GM19328 (cell line): Measurements from ENCODE around the gene NHLRC1.
"Not testable (repeated sequence)": the region's sequence is repeated elsewhere in the genome, so short reads cannot be mapped to it uniquely, and the experiment has no call there.

Experiments
- ATAC-seq: cut with Tn5 transposase; IDR thresholded peaks from one replicate; pipeline ENCODE4 v1.9.1; 2021; ENCODE audit warnings: mild to moderate bottlenecking, moderate library complexity; ENCODE audit not compliant: unreplicated experiment

NHLRC1 gene

DNA sequence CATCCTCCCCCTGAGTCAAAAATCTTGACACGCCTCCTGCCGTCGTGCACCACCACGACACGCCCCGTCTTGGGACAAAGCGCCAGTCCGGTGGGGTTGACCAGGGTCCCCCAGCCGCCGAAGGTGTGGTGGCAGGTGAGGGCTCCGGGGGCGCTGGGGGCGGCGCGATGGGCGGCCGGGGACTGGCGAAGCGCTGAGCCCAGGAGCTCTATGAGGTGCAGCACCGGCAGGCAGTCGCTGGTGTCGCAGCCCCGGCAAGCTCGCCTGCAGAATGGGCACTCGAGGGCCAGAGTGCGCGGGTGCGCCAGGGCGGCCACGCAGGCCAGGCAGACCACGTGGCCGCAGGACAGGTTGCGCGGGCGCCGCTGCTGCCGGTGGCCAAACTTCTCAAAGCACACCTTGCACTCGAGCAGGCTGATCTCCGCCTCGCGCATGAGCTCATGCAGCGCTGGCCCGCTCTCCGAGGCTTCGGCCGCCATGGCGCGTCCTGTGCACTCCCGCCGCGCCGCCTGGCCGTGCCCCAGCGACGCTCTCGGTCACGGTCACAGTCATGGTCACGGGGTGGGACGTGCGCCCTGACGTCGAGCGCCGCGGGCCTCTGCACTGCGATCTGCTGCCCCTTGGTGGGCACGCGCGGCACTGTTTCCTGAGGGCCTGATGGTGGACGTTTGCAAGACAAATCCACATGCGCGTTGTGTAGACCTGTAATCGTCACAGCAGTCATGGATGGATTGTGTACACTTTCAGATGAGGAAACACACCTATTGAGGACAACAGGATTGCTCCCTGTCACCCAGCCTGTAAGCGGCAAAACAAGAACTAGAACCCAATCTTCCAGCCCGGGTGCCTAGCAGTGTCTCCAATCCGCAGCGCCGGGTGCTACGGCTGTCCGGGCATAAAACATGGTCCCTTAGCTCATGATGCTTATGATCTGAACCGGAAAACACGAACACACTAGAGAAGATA lies at the start of gene NHLRC1:
Gene NHLRC1 (minus strand): TSS at position 550 of the 966 bp plus-strand sequence. CDS start 71 bp downstream, at position 479.
- ATAC-seq = peak; percentile 98

DNA sequence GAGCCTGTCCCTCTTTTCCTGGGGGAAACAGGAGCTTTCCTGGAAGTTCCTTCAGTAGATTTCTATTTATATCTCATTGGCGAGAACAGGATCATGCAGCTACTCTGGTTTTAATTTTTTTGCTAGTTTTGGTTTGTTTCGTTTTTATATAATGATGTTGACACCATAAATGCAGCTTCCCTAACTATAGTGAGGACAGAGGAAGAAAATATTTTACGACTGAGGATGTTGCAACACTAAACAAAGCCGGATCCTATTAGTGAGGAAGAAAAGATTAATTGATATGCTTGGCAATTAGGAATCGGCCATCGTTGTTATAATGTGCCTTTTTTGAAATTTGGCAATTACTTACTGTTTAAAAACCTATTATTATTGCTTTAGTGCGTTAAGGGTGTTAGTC lies 49.4 kb upstream of the NHLRC1 start:
- no peak for ATAC-seq

DNA sequence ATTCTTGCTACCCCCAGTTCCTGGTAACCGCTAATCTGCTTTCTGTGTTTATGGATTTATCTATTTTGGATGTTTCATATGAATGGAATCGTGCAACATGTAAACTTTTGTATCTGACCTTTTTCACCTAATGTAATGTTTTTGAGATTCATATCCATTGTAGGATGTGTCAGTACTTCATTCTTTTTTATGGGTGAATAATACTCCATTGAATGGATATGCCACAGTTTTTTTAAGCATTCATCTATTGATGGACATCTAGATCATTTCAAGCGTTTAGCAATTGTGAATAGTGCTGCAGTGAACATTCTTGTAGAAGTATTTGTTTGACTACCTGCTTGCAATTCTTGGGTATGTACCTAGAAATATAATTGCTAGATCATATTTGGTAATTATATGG lies 45.8 kb upstream of the NHLRC1 start:
- no peak for ATAC-seq

DNA sequence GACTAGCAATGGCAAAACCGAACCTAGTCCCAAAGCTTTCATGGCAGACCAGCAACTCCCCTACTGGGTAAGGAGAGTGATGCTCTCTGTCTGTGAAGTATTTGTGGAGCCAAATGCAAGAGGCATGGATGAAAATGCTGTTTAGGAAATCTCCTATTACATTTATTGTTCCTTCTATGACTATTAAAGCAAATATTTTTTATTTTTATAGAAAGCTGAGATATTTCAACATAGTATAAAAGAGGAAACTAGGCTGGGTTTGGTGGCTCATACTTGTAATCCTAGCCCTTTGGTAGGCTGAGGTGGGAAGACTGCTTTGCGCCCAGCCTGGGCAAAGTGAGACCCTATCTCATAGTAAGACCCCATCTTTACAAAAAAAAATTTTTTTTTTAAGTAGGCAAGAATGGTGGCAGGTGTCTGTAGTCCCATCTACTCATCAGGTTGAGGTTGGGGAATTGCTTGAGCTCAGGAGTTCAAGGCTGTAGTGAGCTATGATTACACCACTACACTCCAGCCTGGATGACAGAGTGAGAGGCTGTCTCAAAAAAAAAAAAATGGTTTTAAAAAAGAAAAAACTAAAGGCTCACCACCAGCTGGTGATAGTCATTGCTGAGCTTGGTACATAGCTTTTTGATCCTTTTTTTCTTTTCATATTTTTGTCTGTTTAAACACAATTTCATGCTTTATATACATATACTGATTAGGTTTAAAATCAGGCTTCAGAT lies 44.0 kb upstream of the NHLRC1 start:
- ATAC-seq = no peak

DNA sequence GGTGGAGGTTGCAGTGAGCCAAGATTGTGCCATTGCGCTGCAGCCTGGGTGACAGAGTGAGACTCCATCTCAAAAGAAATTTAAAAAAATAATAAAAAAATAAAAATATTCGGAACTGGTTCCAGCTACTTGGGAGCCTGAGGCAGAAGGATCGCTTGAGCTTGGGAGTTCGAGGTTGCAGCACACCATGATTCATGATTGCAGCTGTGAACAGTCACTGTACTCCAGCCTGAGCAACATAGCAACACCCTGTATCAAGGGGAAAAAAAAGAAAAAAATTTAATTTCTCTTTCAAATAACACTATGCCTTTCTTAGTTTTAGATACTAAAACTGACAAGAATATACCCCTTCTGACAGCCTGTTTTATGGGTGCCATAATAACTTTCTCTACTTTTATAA lies 43.3 kb upstream of the NHLRC1 start:
- no peak for ATAC-seq

DNA sequence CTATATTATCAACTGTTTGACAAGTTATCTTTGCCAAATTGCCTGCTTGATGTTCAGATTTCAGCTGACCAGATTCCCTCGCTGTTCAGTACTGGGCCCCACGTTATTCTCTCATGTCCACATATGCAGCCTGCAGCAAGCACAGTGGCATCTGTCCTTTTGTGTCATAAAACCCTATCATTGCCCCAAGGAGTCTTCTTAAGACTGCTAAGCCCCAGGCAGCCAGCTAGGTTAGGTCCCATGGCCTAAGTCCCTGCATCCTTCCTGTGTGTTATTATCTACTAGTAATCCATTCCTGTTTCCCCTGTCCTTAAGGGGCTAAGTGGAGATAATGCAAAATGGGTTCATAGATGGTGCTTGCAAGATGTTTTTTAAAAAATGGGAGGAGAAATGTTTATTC lies 39.9 kb upstream of the NHLRC1 start:
- no peak for ATAC-seq

GRCh38 chr6:18161431-18161830 lies 39.0 kb upstream of the NHLRC1 start:
- ATAC-seq = no peak

GRCh38 chr6:18160911-18161310 lies 38.4 kb upstream of the NHLRC1 start:
- no peak for ATAC-seq

GRCh38 chr6:18155864-18156421 lies 33.5 kb upstream of the NHLRC1 start:
- ATAC-seq = peak; percentile 26

- peak; percentile 87 for ATAC-seq
Measured at GRCh38 chr6:18155150-18155863, 32.8 kb upstream of the NHLRC1 start, which contains the start of gene KDM1B. Gene KDM1B, plus strand, starts transcription at chr6:18155422. Its CDS starts 4,474 bp downstream, at chr6:18159896.

- peak; percentile 50 for ATAC-seq
Measured at GRCh38 chr6:18154507-18155149, 32.2 kb upstream of the NHLRC1 start, which contains the start of gene TPMT. Gene TPMT, minus strand, starts transcription at chr6:18155077. Its CDS starts 5,950 bp downstream, at chr6:18149127.

- ATAC-seq = no peak
Measured at GRCh38 chr6:18153311-18153703, 30.8 kb upstream of the NHLRC1 start.

DNA sequence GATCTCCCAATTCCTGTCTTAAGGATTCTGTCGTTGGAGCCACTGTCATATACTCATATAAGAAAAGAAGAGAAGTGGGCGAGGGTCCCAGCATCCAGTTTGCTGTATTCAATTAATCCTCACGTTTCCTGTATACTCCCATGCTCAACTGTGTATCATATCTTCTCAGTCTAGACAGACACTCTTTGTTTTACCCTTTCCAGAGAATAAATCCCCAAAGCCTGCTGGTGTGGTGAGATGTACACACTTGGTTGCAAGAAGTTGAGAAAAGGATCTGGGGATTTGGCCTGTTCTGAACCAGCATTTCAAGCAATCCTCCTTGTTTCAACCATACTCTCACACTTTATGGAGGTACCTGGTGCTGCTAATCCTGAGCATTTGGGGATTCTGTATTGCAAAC lies 29.3 kb upstream of the NHLRC1 start:
- no peak for ATAC-seq

- not testable (repeated sequence) for ATAC-seq
Measured at GRCh38 chr6:18151391-18151790, 28.9 kb upstream of the NHLRC1 start.

- no peak for ATAC-seq
Measured at GRCh38 chr6:18148304-18149025, 26.0 kb upstream of the NHLRC1 start.

GRCh38 chr6:18147616-18148015 lies 25.1 kb upstream of the NHLRC1 start:
- ATAC-seq = no peak

GRCh38 chr6:18147160-18147559 lies 24.7 kb upstream of the NHLRC1 start:
- ATAC-seq = no peak

DNA sequence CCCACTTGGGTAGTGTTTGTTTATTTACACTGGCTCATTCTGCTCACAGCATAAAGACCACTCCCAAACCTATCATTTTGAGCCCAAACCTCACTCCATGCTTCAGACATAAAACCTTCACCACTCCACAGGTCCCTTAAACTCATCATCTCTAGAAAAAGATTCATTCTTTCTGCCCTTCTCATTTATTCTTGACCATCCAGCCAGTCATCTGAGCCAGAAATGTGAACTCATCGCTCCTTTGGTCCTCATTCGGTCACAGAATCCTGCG lies 20.0 kb upstream of the NHLRC1 start:
- ATAC-seq = no peak

- ATAC-seq = no peak
Measured at GRCh38 chr6:18141805-18142590, 19.5 kb upstream of the NHLRC1 start.
